GM12891 (cell line): ENCODE results near the gene LVRN.

Experiments used
- POLR2A ChIP-seq: IDR thresholded peaks from 2 replicates; pipeline ENCODE4 v1.6.1; 2011; ENCODE audit warnings: low read depth, low read length, control low read depth
- POLR2AphosphoS5 ChIP-seq: IDR thresholded peaks from 2 replicates; pipeline ENCODE4 v1.6.1; 2011; ENCODE audit warnings: low read depth, low read length, control low read depth

GRCh38 chr5:115979201-115980041 lies 17.1 kb downstream of the LVRN start:
- TF ChIP-seq POLR2A (no peak), POLR2AphosphoS5 (no peak)
